Mesodermal cell (in vitro differentiated cells): Measurements from ENCODE around the gene SPRYD3.
A peak's percentile ranks its signal among the peaks of the same experiment; 100 is the strongest.
"Not testable (repeated sequence)": the region's sequence is repeated elsewhere in the genome, so short reads cannot be mapped to it uniquely, and the experiment has no call there.

Experiments used
- H3K27ac ChIP-seq: 2 replicates; pipeline ENCODE4 v1.7.0; 2013; ENCODE audit warnings: mild to moderate bottlenecking, low read depth, low read length, moderate library complexity; ENCODE audit not compliant: severe bottlenecking
- H3K36me3 ChIP-seq: 2 replicates; pipeline ENCODE4 v1.7.1; 2013; ENCODE audit warnings: mild to moderate bottlenecking, low read length, moderate library complexity; ENCODE audit not compliant: control insufficient read depth, insufficient read depth
- H3K4me1 ChIP-seq: one replicate; pipeline ENCODE4 v1.7.1; 2013; ENCODE audit warnings: mild to moderate bottlenecking, low read length; ENCODE audit not compliant: insufficient read depth, control insufficient read depth, poor library complexity, severe bottlenecking
- H3K4me3 ChIP-seq: 2 replicates; pipeline ENCODE4 v1.7.0; 2013; ENCODE audit warnings: low read length, control low read depth, mild to moderate bottlenecking; ENCODE audit not compliant: insufficient read depth, poor library complexity, severe bottlenecking; ENCODE audit errors: extremely low read depth
- H3K9me3 ChIP-seq: 2 replicates; pipeline ENCODE4 v1.7.1; 2013; ENCODE audit warnings: mild to moderate bottlenecking, low read length, moderate library complexity; ENCODE audit not compliant: control insufficient read depth
- WGBS, 2 experiments: methylation state at CpG; one replicate each; pipeline ENCODE4 v1.1.5; 2013; ENCODE audit warnings: missing lambda C conversion rate in 2 of 2; ENCODE audit not compliant: insufficient coverage in 2 of 2; 5-methylcytosine and 5-hydroxymethylcytosine counted together

The SPRYD3 gene

GRCh38 chr12:53095596-53095895 lies 16.4 kb upstream of the SPRYD3 start:
- H3K4me1 ChIP-seq = peaks cover 23% of the 10 kb centered on the region
- not testable (repeated sequence) for H3K27ac ChIP-seq, H3K4me3 ChIP-seq, H3K36me3 ChIP-seq, H3K9me3 ChIP-seq
- WGBS, 2 experiments = 80% methylated on average over 1 of the region's 3 CpGs

DNA sequence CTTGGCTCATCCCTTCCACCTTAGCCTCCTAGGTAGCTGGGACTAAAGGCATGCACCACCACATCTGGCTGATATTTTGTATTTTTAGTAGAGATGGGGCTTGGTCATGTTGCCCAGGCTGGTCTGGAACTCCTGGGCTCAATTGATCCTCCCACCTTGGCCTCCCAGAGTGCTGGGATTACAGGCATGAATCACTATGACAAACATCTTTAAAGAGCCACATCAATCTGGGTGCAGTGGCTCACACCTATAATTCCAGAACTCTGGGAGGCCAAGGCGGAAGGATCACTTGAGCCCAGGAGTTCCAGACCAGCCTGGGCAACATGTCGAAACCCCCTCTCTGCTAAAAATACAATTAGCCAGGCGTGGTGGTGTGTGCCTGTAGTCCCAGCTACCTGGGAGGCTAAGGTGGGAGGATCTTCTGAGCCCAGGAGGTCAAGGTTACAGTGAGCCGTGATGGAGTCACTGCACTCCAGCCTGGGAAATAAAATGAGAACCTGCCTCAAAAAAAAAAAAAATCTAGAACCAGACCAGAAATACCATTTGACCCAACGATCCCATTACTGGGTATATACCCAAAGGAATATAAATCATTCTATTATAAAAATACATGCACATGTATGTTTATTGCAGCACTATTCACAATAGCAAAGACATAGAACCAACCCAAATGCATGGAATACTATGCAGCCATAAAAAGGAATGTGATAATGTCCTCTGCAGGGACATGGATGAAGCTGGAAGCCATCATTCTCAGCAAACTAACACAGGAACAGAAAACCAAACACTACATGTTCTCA lies 15.8 kb upstream of the SPRYD3 start:
- WGBS, 2 experiments = 92 to 100% methylated on average over 3 of the region's 5 CpGs
- H3K9me3 ChIP-seq, H3K27ac ChIP-seq, H3K36me3 ChIP-seq, H3K4me3 ChIP-seq: not testable (repeated sequence)
- peaks cover 23% of the 10 kb centered on the region for H3K4me1 ChIP-seq

DNA sequence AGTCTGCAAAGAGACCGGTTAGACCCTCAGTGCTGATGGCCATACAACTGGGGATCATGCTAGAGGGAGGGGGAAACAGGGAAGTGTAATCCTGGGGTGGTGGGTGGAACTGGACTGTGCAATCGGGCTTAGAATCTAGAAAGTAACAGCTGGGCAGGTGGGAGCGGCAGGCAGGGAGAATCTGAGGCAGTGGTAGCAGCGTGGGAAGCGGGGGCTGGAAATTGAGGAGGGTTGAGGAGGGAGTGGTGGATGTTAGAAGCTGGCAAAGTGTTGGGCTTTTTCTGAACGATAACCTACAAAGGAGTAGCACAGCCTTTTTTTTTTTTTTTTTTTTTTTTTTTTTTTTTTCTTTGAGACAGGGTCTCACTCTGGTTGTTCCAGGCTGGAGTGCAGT lies 15.2 kb upstream of the SPRYD3 start:
- H3K9me3 ChIP-seq = no peaks in the 10 kb centered on the region
- H3K36me3 ChIP-seq = no peaks in the 10 kb centered on the region
- H3K4me1 ChIP-seq = peaks cover 23% of the 10 kb centered on the region
- 93 to 98% methylated on average over 5 of the region's 6 CpGs for WGBS, 2 experiments
- no peak overlapping the region for H3K4me3 ChIP-seq
- H3K27ac ChIP-seq = peak overlapping the region; percentile 66

GRCh38 chr12:53093777-53094393 lies 14.7 kb upstream of the SPRYD3 start:
- no peak overlapping the region for H3K4me3 ChIP-seq
- WGBS, 2 experiments = 80 to 81% methylated on average over 5 of the region's 6 CpGs
- peak overlapping the region; percentile 66 for H3K27ac ChIP-seq

DNA sequence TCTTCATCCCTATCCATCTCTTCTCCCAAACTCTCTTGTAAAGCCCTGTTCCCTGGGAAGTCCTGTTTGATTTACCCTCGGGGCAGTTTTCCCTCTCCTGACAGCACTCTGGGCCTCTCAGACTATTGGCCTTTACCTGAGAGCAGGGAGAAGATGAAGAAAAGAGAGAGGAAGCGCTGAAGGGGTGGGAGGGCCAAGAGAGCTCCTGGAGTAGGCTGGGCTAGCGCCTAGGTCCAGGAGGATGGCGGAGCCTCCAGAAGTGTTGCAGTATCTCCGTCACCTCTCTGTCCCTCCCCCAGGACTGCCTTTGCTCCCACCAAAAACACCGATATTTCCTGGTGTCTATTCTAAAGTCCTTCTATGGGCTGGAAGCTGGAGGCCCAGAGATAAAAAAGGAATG lies 12.6 kb upstream of the SPRYD3 start:
- Histone ChIP-seq H3K4me3 (no peak overlapping the region), H3K36me3 (no peaks in the 10 kb centered on the region), H3K9me3 (no peaks in the 10 kb centered on the region), H3K4me1 (peaks cover 12% of the 10 kb centered on the region), H3K27ac (no peak overlapping the region)
- WGBS, 2 experiments = 73% methylated on average over 2 of the region's 6 CpGs; no CpG with 5 or more reads in 1 of the 2 experiments

More at GRCh38 chr12:53093777-53094393, 14.7 kb upstream of the SPRYD3 start:
- no peaks in the 10 kb centered on the region for H3K36me3 ChIP-seq
- H3K9me3 ChIP-seq = no peaks in the 10 kb centered on the region
- peaks cover 18% of the 10 kb centered on the region for H3K4me1 ChIP-seq

- WGBS, 2 experiments = 71 to 100% methylated on average over 1 of the region's 2 CpGs
- no peak overlapping the region for H3K27ac ChIP-seq
- peaks cover 3% of the 10 kb centered on the region for H3K4me1 ChIP-seq
- no peaks in the 10 kb centered on the region for H3K36me3 ChIP-seq
- no peaks in the 10 kb centered on the region for H3K9me3 ChIP-seq
- H3K4me3 ChIP-seq = no peak overlapping the region
Measured at GRCh38 chr12:53090554-53090953, 11.4 kb upstream of the SPRYD3 start.

DNA sequence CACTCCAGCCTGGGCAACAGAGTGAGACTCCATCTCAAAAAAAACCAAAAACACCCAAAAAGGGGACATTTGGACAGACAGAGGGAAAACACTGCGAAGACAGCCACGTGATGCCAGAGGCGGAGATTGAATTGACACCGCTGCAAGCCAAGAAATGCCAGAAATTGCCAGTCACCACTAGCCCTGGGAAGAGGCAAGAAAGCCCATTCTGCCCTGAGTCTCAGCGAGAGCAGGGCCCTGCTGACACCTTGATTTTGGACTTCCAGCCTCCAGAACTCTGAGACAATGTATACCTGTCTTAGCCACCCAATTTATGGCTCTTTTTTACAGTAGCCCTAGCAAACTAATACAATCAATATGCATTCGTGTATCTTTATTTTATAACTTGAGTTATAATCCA lies 10.9 kb upstream of the SPRYD3 start:
- Histone ChIP-seq H3K4me1 (peaks cover 3% of the 10 kb centered on the region), H3K9me3 (no peaks in the 10 kb centered on the region), H3K27ac (no peak overlapping the region), H3K4me3 (no peak overlapping the region), H3K36me3 (no peaks in the 10 kb centered on the region)
- WGBS, 2 experiments = 84 to 94% methylated on average over 4 to 5 of the region's 6 CpGs

DNA sequence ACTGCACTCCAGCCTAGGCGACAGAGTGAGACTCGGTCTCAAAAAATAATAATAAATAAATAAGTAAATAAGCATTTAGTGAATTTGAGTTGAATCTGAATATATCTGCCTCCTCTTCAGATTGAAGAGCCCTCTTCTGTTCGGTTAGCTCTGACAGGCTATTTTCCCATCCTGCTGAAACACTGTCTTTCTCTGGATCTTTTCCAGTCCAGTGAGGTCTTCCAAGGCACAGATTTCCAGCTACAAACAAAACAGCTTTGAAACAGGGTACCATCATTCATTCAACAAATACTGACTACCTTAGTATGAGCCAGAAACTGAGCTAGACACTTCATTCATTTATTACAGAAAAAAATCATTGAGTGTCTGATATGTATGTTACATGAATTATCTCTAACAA lies 7.2 kb upstream of the SPRYD3 start:
- Histone ChIP-seq H3K4me3 (no peak overlapping the region), H3K4me1 (no peaks in the 10 kb centered on the region), H3K36me3 (no peaks in the 10 kb centered on the region), H3K9me3 (peaks cover 5% of the 10 kb centered on the region), H3K27ac (no peak overlapping the region)
- WGBS, 2 experiments = 100% methylated on average over 1 of the region's 3 CpGs

GRCh38 chr12:53082637-53083175 lies 3.5 kb upstream of the SPRYD3 start:
- WGBS, 2 experiments = 80% methylated on average over 1 of the region's 2 CpGs; no CpG with 5 or more reads in 1 of the 2 experiments
- H3K9me3 ChIP-seq = peaks cover 5% of the 10 kb centered on the region
- peaks cover under 1% of the 10 kb centered on the region for H3K36me3 ChIP-seq

GRCh38 chr12:53078425-53079225 lies 565 bp downstream of the SPRYD3 start:
- H3K4me1 ChIP-seq = peaks cover 4% of the 10 kb centered on the region
- 10 to 17% methylated on average over 18 to 20 of the region's 25 CpGs for WGBS, 2 experiments
- peak overlapping the region; percentile 71 for H3K27ac ChIP-seq
- peaks cover 33% of the 10 kb centered on the region for H3K36me3 ChIP-seq
- H3K4me3 ChIP-seq = peak overlapping the region; percentile 63
- H3K9me3 ChIP-seq = no peaks in the 10 kb centered on the region

More at GRCh38 chr12:53082637-53083175, 3.5 kb upstream of the SPRYD3 start:
- Histone ChIP-seq H3K4me1 (peaks cover 4% of the 10 kb centered on the region), H3K27ac (no peak overlapping the region), H3K4me3 (no peak overlapping the region)
